ENCODE results near the gene RFNG. TPM values are rescaled to one million over a fixed set of nuclear protein-coding genes. Genes with fewer than 3 reads are reported as not detected.

Gene RFNG
- total RNA-seq, 2 donors from 2014 or later = 21.4 to 25.3 TPM

GRCh38 chr17:82054351-82055022 lies 2.9 kb upstream of the RFNG start:
- no peak overlapping the region for H3K4me3 ChIP-seq
- TF ChIP-seq, protein P1, sequence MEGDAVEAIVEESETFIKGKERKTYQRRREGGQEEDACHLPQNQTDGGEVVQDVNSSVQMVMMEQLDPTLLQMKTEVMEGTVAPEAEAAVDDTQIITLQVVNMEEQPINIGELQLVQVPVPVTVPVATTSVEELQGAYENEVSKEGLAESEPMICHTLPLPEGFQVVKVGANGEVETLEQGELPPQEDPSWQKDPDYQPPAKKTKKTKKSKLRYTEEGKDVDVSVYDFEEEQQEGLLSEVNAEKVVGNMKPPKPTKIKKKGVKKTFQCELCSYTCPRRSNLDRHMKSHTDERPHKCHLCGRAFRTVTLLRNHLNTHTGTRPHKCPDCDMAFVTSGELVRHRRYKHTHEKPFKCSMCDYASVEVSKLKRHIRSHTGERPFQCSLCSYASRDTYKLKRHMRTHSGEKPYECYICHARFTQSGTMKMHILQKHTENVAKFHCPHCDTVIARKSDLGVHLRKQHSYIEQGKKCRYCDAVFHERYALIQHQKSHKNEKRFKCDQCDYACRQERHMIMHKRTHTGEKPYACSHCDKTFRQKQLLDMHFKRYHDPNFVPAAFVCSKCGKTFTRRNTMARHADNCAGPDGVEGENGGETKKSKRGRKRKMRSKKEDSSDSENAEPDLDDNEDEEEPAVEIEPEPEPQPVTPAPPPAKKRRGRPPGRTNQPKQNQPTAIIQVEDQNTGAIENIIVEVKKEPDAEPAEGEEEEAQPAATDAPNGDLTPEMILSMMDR (IDR thresholded peaks at IDR 0.05) = no peak
- peaks cover 51% of the 10 kb centered on the region for H3K36me3 ChIP-seq
- no peak for DNase-seq (ENCODE audit: low spot score)
- no peaks in the 10 kb centered on the region for H3K27me3 ChIP-seq
- H3K4me1 ChIP-seq = peaks cover 0 to 32% of the 10 kb centered on the region in 2 donors
- no peaks in the 10 kb centered on the region for H3K9me3 ChIP-seq
- H3K27ac ChIP-seq = no peak overlapping the region

DNA sequence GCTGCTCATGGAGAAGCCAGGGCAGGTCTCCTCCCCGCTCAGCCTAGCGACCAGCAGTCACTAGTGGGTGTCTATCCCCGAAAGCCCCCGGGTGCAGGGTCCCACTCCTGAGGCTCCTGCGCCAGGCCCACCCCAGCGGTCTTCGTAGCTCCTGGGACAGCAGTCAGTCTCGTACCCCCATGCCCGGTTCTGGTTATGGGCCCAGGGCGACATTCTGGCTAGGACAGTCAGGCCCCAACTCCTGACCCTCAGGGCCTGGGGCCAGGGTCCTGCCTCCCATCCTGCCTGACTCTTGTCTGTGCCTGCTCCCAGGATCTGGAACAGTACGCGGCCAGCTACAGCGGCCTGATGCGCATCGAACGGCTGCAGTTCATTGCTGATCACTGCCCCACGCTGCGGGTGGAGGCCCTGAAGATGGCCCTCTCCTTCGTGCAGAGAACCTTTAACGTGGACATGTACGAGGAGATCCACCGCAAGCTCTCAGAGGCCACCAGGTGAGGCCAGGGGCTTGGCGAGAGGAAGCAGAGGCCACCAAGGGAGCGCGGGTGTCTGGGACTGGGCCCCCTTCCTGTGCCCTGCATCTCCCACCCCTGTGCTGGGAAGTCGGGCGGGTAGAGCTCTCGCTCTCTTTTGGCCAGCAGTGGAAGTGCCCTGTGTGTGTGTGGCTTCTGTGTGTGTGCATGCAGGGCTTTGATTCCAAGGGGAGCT lies 2.1 kb upstream of the RFNG start:
- H3K27me3 ChIP-seq = no peaks in the 10 kb centered on the region
- no peak overlapping the region for H3K4me3 ChIP-seq
- H3K4me1 ChIP-seq = peaks cover 0 to 32% of the 10 kb centered on the region in 2 donors
- TF ChIP-seq, protein P1 (IDR thresholded peaks at IDR 0.05) = no peak
- H3K36me3 ChIP-seq = peaks cover 55% of the 10 kb centered on the region
- no peaks in the 10 kb centered on the region for H3K9me3 ChIP-seq
- no peak for DNase-seq (ENCODE audit: low spot score)
- H3K27ac ChIP-seq = no peak overlapping the region

- Histone ChIP-seq H3K27ac (no peak overlapping the region), H3K4me3 (peak overlapping the region in 1 of 2 donors; percentile 83), H3K9me3 (no peaks in the 10 kb centered on the region), H3K4me1 (peaks cover 0 to 32% of the 10 kb centered on the region in 2 donors), H3K36me3 (peaks cover 57% of the 10 kb centered on the region), H3K27me3 (no peaks in the 10 kb centered on the region)
- TF ChIP-seq, protein P1 (IDR thresholded peaks at IDR 0.05) = no peak
- no peak for DNase-seq (ENCODE audit: low spot score)
Measured at GRCh38 chr17:82053130-82053529, 1.5 kb upstream of the RFNG start.

DNA sequence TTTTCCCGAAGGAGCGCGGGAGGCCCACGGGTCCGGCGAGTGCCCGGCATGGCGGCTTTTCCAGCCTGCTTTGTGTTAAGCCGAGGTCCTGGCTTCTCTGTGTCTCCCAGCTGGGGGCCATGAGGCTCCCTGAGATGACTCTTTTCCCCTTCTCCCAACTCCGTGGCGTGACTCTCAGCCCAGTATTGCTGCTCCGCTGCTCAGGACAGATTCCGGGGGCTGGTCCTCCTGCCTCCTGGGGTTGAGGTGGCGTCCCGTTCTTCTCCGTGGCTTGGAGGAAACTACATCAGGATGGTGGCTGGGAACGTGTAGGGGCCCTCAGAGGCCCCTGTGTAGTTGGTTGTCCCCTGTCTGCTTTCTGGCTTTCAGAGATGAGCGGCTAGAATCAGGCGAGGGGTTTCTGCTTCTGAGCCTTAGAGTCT lies 1.0 kb upstream of the RFNG start:
- Histone ChIP-seq H3K27me3 (no peaks in the 10 kb centered on the region), H3K36me3 (peaks cover 54% of the 10 kb centered on the region), H3K27ac (peak overlapping the region in 1 of 2 donors; percentile 13), H3K4me3 (peak overlapping the region; percentile 83 to 87), H3K9me3 (no peaks in the 10 kb centered on the region), H3K4me1 (peaks cover 0 to 32% of the 10 kb centered on the region in 2 donors)
- DNase-seq (ENCODE audit: low spot score) = no peak
- TF ChIP-seq, protein P1 (IDR thresholded peaks at IDR 0.05) = no peak

DNA sequence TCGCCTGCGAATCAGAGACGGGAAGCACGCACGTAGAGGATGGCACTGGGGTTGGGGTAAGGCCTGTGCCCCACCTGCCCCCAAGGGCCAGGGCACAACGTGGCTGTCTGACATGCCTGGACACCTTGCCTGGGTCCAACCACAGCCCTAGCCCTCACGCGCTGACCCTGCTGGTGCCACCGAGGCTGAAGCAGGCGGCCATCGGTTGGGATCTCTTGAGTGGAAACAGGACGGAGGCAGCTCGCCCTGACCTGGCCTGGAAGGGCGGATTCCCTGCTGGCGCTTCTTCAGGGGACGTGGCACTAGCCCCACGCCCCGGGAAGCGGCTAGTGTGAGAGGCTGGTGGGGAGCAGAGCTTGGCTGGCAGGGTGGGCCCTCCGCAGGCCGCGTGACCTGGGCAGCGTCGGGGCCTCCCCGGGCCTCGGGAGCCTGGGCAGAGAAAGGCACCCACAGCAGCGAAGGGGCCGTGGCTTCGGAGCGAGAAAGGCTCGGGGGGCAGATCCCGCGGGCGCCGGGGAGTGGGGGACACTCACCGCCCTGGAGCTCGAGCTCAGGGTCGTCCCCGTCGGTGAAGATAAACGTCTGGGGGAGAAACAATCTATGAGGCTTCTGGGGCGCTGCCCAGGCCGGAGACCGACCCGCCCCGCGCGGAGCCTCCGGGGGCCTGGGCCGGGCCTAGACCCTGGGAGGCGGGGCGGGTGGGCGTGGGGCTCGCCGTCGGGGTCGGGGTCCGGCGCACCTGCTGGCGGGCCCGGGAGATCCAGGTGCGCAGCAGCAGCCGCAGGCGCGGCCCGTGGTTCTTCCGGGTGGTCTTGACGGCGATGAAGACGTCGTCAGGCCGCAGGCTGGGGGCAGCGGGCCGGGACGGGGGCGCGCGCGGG lies 610 bp downstream of the RFNG start:
- TF ChIP-seq, protein P1 (IDR thresholded peaks at IDR 0.05) = no peak
- peak overlapping the region; percentile 83 to 87 for H3K4me3 ChIP-seq
- H3K36me3 ChIP-seq = peaks cover 41% of the 10 kb centered on the region
- no peak for DNase-seq (ENCODE audit: low spot score)
- H3K27ac ChIP-seq = peak overlapping the region; percentile 53 to 59
- H3K27me3 ChIP-seq = no peaks in the 10 kb centered on the region
- H3K4me1 ChIP-seq = peaks cover 0 to 32% of the 10 kb centered on the region in 2 donors
- no peaks in the 10 kb centered on the region for H3K9me3 ChIP-seq

All from right atrium auricular region (tissue), 2 donors.